NCI-H187 treated with DMSO at 0.1 percent for 48 hours (cell line): ENCODE data around the gene TMEM43.

Source experiments
- DNase-seq: peaks from one replicate; lab custom pipeline; 2025; lab: John Stamatoyannopoulos, UW

The TMEM43 gene

DNA sequence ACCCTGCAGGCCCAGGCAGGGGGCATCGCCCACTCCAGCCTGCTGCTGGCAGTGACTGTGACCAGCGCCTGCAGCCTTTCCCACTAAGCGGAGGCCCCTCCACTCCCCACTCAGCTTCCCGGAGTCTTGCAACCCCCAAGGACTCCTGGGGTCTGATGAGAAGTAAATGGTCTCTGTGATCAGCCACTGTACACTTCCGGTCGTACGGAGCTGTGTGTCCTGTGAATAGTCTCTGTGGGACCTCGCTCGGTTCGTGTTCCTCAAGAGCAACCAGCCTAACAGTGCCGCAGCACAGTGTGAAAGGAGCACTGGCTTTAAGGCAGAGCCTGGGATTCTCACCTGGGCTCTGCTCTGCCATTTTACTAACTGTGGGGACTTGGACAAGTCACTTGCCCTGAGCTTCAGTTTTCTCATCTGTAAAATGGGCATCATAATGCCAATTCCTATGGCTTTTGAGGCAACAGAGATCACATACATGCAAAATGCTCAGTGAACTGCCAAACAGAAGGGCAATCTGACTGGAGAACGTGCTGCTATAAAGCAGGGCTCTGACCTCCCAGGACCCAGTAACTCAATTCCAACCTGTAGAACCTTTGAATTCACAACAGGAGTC is 26.7 kb downstream of the TMEM43 start:
- no peak for DNase-seq

DNA sequence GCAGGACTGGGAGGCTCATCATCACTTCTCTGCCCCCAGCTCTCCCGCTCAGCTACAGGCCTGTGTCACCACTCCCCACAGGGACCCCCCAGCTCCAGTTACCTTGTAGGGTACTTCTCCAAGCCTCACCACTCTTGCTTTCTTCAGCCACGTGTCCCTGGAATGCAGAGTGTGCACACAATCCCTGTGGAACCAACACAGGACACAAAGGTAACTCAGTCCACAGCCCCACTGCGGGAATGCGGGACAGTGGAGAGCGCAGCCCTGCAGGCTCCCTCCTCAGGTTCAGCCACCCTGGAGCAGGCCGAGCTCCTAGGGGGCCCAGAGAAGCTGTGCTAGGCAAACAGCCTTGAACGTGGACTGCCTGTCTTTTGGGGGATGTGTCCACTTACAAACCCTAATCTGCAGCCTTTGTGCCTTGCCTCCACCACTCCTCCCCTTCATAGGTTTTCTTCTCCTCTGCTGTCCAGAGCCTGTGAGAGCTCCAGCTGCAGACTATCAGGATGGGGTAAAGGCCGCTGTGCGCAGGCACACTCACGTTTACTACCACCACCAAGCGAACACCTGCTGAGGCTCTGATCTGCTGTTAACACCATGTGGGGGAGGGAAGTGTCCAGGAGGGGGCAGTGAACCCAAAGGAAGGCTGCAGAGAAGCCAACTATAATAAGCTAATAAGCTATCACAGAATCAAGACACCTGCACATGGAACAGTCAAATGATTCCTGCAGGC is 27.5 kb downstream of the TMEM43 start:
- no peak for DNase-seq

DNA sequence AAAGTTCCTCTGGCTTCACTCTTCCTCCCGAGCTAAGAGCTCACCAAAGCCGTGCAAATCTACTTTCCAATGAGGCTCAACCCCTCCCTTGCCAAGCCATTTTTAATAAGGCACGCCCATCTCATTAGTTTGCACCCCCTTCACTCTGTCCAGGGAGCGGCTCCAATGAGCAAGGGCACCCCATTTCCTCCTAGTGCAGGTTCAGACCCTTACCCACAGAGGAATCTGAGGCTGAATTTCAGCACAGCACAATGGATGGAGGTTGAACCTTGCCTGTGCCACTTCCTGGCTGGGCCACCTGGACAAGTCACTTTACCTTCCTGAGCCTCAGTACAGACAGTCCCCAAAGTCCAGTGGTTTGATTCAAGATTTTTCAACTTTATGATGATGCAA is 28.1 kb downstream of the TMEM43 start:
- DNase-seq, result no peak

DNA sequence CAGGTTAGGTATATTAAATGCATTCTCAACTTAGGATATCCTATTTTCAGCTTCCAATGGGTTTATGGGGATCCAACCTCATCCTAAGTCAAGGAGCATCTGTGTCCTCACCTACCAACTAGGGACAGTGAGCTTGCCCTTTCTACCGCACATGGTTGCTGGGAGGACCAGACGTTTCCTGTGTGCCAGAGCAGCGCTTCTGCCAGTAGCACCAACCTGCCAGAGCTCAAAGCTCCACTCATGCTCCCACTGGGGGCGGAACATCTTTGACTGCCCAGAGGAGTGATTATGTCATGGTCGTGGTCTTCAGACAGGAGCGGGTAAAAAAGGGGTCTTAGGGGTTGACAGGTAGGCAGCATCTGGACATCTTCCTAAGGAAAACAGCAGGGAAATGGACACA is 28.8 kb downstream of the TMEM43 start:
- DNase-seq, result no peak

DNA sequence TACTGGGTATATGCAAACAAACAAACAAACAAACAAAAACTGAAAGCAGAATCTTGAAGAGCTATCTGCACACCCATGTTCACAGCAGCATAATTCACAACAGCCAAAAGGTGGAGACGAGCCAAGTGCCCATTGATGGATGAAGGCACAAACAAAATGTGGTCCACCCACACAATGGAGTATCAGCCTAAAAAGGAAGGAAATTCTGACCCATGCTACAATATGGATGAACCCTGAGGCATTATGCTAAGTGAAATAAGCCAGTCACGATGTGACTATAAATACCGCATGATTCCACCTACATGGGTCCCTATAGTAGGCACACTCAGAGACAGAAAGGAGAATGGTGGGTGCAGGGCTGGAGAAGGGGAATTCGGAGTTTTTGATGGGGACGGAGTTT is 29.4 kb downstream of the TMEM43 start:
- no peak for DNase-seq

DNA sequence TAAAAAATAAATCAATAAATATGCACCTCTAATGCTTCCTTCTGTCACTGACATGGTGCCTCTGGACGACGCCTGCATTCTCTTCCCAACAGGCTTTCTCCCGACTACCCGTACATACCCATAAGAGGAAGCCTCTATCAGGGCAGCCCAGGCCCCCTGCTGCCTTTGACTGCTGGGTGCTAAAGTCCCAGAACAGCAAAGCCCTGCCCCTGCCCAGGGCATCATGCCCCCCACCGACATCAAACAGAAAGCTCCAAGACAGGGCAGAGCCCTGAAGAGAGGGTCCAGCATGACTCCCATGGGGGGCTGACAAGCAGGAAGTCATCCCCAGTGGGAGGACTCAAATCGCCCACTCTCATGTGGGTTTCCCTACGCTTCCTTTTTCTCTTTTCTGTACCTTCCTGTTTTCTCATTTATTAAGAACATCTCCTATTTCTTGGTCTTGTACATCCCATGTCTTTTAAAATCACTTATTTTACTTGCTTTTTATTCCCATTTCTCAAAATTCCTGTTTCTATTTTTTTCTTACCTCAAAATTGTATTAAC is 30.1 kb downstream of the TMEM43 start:
- no peak for DNase-seq

DNA sequence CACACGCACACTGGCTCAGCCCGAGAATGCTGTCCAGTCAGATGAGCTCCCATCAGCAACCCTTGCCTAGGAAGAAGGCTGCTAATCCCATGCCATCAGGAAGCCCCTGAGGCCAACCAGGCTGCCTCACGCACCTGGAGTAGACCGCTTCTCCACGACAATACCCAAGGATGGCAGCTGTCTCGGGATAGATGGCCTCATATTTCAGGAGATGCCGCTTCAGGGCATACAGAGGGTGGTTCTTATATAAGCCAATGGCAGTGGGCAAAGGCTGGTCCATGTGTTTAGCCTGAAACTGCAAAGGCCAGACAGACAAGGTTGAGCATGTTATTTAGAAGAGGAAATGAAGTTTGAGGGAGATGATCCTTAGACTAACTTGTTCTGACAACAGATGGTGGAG is 31.3 kb downstream of the TMEM43 start:
- DNase-seq, result no peak

DNA sequence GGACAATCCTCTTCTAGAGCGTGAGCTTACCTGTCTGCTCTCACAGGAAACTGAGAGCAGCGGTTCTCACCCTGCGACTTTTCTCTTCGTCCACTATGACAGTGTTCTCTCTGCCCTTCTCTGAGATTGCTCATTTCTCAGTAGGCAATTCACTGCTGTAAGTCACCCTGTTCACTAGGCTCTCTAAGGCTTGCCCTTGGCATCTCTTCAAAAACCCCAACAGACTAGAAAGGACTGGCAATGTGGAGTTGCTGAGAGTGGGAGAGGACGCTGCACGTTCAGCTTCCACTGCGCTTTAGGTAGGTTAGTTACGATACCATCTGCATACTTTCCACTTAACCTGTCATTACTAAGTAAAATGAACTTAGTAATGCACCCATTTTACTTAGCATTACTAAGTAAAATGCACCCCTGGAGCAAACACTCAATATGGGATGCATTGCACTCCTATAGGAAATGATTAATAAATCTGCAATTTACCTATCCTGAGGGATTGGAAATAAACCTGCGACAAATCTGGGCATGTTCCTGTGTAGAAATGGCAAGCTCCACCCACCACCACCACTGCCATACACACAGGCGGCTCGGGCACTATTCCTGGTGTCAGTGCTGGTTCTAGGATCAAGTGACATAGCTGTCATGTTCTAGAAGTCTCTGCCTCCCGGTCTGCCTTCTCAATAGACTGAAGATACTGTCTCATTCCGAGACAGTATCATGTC is 32.1 kb downstream of the TMEM43 start:
- no peak for DNase-seq

DNA sequence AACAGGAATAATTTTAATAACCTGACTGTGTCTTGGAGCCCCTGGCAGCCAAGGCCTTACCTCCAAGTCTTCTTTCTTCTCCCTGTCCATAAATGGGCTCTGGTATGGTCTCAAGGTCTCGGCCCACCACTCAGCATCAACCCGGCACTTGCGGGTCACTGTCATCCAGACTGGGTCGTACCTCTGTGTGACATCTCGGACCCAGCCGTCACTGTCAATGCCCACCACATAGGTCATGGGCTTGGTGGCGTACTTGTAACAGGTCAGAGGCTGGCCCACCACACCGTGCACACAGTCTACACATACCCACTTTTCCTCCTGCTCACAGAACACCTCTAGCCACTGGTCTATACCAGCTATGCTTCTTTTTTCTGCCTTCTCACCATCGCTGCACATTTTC is 33.1 kb downstream of the TMEM43 start:
- DNase-seq, result no peak

DNA sequence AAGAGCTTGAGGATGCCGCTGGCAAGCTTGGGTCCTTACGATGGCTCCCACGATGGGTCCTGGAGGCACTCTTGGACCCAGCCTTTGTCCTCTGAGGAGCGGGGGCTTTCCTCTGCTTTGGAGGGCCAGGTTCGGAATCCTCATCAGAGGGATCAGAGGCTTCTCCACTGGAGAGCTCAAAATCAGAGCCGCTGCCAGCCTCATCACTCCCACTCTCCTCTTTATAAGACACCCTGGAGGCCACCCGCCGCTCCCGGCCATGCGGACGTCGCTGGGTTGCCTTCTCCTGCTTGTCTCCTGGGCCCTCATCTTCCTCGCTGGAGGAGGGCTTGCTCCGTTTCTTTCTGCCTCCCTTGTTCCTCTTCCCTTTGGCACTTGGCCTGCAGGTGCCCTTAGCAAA is 33.5 kb downstream of the TMEM43 start:
- DNase-seq, result no peak

DNA sequence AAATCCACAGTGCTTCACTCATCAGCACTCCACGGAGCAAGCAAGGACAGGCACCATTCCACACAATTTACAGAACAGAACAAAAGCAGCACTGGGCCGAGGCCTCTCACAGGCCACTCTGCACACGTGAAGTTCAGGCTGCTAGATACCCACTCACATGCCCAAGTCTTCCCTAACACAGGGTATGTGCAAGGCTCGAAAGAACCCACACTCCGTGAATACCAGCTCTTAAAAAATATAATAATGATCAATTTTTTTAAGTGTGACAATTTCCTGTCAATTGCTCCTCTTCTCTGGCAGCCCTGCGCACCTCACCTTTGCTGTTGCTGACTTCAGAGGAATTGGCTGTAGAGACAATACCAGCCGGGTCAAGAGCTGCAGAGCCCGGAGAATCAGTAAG is 34.6 kb downstream of the TMEM43 start:
- DNase-seq, result no peak

DNA sequence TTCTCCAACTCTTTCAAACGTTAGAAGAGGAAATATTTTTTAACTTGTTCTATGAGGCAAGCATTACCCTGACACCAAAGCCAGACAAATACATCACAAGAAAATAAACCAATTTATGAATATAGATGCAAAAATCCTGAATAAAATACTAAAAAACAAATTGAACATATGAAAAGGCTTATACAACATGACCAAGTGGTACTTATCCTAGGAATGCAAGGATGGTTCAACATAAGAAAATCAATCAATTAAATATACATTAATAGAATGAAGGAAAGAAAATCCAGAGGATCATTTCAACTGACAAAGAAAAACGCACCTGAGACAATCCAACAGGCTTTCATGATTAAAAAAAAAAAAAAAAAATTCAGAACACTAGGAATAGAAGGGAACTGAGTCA is 36.4 kb downstream of the TMEM43 start:
- DNase-seq, result no peak

DNA sequence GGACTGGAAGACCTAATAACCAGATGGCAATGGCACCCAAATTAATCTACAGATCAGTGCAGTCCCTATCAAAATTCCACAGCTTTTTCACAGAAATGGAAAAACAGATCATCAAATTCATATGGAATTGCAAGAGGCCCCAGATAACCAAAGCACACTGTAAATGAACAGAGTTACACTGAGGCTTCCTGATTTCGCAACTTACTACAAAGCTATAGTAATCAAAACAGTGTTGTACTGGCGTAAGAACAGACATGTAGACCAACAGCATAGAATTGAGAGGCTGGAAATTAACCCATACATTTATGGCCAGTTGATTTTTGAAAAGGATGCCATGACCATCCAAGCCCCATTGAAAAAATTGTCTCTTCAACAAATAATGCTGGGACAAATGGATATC is 37.3 kb downstream of the TMEM43 start:
- DNase-seq, result no peak

DNA sequence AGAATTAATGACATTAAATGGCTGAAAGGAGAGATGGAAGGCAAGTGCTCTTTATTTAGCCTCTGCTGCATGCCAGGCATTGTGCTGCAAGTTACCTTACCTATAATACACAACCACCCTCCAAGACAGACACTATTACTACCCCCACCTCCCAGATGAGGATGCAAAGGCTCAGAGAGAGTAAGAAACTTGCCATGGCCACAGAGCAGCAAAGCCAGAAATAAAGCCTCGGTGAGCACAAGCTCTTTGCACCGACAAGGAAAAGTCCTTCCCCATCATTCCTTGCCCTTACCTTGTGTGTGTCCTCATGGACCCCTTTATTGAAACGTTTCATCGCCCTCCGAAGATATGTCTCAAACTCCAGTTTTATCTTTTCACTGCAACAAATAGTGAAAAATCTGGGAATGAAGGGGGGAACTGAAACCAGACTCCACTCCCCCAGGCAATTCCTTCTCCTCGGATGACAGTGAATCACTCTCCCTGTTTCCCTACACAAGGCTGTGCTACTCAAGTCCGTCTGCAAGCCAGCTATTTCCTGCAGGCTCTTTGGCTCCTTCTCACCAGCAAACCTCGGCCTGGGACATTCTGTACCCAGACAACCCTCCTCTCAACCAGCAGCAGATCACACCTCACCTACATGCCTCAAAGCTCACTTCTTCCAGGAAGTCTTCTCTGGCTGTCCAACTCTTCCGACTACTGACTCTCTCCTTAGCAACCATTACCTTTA is 42.2 kb downstream of the TMEM43 start:
- no peak for DNase-seq

DNA sequence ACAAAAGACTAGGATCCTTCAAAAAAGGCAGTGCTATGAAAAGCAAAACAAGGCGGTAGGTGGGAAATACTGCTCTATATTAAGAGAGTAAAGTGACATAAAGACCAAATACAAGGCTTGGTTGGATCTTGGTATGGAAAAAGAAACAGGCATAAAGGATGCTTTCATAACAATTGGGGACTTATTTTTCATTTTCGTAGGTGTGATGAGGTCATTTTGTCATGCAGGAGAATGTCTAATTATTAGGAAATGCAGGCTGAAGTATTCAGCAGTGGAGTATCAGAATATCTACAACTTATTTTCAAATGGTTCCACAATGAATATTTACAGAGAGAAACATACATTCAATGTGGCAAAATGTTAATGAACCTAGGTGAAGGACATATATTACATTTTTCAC is 44.6 kb downstream of the TMEM43 start:
- no peak for DNase-seq

DNA sequence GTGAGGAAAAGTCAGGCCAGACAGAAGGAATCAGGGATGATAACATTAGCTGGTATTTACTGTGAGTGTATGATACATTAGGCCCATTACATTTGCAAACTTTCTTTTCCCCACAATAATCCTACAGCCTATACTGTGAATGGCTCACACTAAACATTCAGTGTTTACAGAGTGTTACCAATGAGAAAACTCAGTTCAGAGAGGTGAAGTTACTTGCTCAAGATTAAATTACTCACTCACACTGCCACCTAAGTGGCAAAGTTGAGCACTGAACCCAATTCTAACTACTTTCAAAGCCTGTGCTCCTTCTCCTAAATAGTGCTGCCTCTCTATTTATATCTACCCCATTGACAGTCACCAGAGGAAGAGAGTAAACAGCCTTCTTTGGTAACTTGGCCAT is 45.0 kb downstream of the TMEM43 start:
- DNase-seq, result no peak

DNA sequence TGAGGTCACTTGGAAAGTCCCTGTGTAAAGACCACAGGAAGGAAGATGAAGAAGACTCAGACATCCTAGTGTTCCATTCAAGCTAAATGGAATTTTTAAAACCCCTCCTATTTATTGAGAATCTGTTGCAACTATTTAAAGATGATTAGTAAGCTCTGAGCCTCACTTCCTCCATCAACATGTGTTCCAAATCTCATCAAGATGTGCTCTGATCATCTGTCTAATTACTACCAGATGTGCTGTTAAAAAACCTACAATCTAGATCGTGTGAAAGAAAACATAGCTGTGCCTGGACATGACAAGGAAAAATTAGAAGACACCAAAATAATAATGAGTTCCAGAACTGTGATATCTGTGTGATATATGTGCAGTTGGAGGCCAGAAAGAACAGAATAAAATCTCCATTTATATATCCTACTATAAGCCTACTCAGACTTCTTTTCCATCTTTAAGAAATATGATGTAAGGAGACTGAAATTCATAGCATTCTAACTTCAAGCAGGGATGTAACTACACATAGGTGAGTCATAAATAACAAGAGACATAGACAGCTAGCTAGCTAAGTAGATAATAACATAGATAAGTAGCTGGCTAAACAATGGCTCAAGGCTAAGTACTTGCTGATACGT is 45.8 kb downstream of the TMEM43 start:
- no peak for DNase-seq

DNA sequence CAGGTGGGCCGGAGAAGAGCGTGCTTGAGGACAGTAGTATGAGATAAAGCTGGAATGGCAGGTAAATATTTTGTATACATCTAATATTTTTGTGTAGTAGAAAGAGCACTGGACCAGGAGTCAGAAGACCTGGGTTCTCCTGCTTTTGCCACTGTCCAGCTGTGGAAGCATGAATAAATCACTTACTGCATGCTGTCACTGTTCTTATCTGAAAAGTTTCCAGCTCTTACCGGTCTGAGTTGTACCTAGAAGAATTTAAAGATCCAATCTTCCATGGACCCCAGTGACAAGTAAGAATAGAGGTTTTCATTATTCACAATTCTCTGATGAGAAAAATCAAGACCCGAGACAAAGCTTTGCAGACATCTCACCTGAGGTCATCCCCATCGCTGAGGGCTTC is 47.6 kb downstream of the TMEM43 start:
- no peak for DNase-seq

DNA sequence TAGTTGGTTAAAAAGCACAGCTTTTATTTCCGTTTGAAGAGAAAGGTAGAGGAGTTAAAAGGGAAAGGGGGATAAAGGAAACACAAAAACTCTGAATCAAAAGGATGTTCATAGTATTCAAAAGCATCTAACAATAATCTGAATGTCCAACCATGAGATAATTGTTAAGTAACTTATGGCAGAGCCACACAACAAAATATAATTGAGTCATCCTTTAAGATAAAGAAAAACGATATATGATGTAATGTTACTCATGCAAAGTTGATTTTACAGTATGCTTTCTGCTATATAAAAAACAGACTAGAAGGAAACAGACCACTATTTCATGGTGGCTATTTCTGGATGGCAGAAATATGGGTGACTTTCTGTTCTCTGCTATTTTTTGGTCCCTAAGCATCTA is 49.6 kb downstream of the TMEM43 start:
- no peak for DNase-seq

DNA sequence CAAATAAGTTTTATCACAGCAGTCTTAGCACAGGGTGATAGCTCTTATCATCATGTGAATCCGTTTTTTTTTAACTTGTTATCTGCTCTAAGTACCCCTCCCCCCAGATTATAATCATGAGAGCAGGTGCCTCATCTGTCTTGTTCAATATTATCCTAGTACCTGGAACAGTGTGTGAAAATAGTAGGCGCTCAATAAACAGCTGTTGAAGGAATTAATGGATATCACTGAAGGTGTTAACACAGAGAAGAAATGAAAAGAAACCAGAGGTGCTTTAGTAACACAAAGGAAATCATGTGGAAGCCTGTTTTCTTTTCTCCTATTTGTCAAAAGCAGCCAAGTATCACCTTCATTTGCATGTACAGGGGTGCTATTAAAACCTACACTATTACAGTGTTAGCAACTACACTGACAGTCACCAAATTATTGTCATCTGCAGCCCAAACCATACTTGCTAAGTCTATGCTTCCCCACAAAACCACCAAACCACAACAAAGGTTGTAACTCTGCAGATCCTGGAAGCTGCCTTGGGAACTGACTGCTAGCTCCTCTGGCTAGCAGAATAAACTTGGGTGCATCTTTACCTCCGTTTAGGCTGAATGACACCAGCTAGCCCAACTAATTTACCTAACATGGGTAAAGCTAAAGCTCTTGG is 50.7 kb downstream of the TMEM43 start:
- DNase-seq, result no peak

DNA sequence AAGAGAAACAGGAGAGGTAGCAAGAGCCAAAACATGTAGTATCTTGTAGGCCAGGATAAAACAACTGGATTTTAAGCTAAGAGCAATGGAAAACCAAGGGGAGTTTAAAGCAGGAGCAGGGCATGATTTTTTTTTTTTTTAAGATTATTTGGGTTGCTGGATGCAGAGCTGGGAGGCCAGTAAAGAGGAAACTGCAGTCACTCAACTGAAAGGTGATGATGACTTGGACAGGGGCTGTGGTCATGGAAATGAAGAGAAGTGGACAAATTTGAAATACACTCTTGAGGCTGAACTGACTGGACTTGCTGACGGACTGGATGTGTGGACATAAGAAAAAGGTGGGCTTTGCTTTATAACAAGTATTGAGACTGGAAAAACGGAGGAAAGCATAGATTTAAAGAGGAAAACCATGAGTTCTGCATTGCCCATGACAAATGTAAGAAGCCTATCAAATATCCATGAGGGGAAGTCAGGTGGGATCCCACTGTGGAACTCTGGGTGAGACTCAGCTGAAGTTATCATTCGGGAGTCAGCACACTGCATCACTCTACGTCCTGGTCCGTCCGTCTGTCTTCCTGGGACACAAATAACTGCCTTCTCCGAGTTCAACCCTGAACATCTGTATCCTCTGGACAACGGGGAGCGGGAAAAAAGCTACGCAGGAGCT is 52.9 kb downstream of the TMEM43 start:
- no peak for DNase-seq
